Testis (tissue), 3 donors: ENCODE data around the gene FCHO2. TPM values are rescaled to one million over a fixed set of nuclear protein-coding genes. Genes with fewer than 3 reads are reported as not detected.

Experiments used
- DNase-seq: peaks from one replicate; pipeline ENCODE4 v3.0.0-alpha.2; 2019
- H3K27ac ChIP-seq, 2 donors: fragments of 200-600 bp; sonication (generic); one replicate each; pipeline ENCODE4 v1.5.1; 2019
- H3K27me3 ChIP-seq: fragments of 200-600 bp; sonication (generic); one replicate; pipeline ENCODE4 v1.5.1; 2019
- H3K36me3 ChIP-seq: fragments of 200-600 bp; sonication (generic); one replicate; pipeline ENCODE4 v1.5.1; 2017; ENCODE audit warnings: low read depth; ENCODE audit errors: missing control alignments
- H3K4me1 ChIP-seq: fragments of 200-600 bp; sonication (generic); one replicate; pipeline ENCODE4 v1.5.1; 2019
- H3K4me3 ChIP-seq, 2 donors: fragments of 200-600 bp; sonication (generic); one replicate each; pipeline ENCODE4 v1.5.1; 2017 to 2019
- H3K9me3 ChIP-seq: fragments of 200-600 bp; sonication (generic); one replicate; pipeline ENCODE4 v1.5.1; 2017
- POLR2A ChIP-seq: fragments of 450-650 bp; IDR thresholded peaks from one replicate; pipeline ENCODE4 v1.6.1; 2017; ENCODE audit warnings: antibody characterized with exemption, mild to moderate bottlenecking, moderate library complexity
- WGBS, 2 donors: methylation state at CpG; one replicate each; pipeline ENCODE4 v1.1.5; 2018; 5-methylcytosine and 5-hydroxymethylcytosine counted together
- intact Hi-C: fragments of 100-400 bp; cut with DNase I; formaldehyde crosslinking; loops from one replicate; pipeline ENCODE4 v1.15.1; 2023; ENCODE audit warnings: low total_unique reads
- polyA plus RNA-seq: library from polyadenylated mRNA; stranded (reverse); fragments of 350-450 nt; fragmentation: Illumina TruSeq; extraction: RNeasy Lipid Tissue Mini Kit (QIAGEN cat#74804); gene quantifications from one replicate; pipeline ENCODE4 v1.2.3, GENCODE V29; 2014; ENCODE audit warnings: low read depth, low replicate concordance; ENCODE audit not compliant: insufficient read depth
- total RNA-seq, 2 donors: library from RNA; depleted of rRNA; stranded (reverse); fragments of >200 nt; gene quantifications; one replicate each; pipeline ENCODE4 v1.2.3, GENCODE V29; 2016
- TF ChIP-seq, protein P1 (sequence below), 3 experiments: fragments of 450-650 bp in 2 of 3; fragments of 200-600 bp in 1 of 3; sonication (generic) in 1 of 3; IDR thresholded peaks; one replicate each; pipeline ENCODE4 v1.5.1; 2016 to 2019; ENCODE audit warnings: antibody characterized with exemption in 3 of 3, mild to moderate bottlenecking in 2 of 3, moderate library complexity in 1 of 3

The FCHO2 gene
- total and polyA plus RNA-seq, 3 donors from 2014 or later = 8.7 to 20.6 (median 18.7) TPM

DNA sequence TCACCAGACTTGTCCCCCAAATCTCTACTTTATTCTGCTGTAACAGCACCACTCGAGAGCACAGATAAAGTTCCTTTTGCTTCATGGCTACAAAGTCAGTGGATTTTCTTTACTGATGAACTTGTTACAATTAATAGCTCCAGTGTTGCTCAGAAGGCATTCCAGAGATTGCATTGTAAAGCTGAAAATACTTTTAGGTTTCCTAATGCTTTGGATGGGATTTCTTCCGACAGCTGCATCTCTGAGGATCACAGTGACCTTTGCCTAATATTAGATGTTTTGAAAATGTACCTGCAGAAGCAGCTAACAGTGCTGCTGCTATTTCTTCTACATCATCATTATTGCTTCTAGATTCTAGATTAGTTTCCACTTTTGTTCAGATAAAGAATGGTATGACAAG is 105.8 kb downstream of the FCHO2 start:
- Histone ChIP-seq H3K9me3 (no peaks in the 10 kb centered on the region), H3K4me3 (no peak overlapping the region), H3K27ac (no peak overlapping the region), H3K36me3 (no peaks in the 10 kb centered on the region), H3K27me3 (no peaks in the 10 kb centered on the region), H3K4me1 (no peaks in the 10 kb centered on the region)
- intact Hi-C loops = no loop called here
- DNase-seq = no peak
- 58 to 70% methylated on average over 2 of the region's 2 CpGs for WGBS, 2 donors
- TF ChIP-seq, protein P1, sequence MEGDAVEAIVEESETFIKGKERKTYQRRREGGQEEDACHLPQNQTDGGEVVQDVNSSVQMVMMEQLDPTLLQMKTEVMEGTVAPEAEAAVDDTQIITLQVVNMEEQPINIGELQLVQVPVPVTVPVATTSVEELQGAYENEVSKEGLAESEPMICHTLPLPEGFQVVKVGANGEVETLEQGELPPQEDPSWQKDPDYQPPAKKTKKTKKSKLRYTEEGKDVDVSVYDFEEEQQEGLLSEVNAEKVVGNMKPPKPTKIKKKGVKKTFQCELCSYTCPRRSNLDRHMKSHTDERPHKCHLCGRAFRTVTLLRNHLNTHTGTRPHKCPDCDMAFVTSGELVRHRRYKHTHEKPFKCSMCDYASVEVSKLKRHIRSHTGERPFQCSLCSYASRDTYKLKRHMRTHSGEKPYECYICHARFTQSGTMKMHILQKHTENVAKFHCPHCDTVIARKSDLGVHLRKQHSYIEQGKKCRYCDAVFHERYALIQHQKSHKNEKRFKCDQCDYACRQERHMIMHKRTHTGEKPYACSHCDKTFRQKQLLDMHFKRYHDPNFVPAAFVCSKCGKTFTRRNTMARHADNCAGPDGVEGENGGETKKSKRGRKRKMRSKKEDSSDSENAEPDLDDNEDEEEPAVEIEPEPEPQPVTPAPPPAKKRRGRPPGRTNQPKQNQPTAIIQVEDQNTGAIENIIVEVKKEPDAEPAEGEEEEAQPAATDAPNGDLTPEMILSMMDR (IDR thresholded peaks at IDR 0.05) = no peak
- TF ChIP-seq POLR2A = no peak

DNA sequence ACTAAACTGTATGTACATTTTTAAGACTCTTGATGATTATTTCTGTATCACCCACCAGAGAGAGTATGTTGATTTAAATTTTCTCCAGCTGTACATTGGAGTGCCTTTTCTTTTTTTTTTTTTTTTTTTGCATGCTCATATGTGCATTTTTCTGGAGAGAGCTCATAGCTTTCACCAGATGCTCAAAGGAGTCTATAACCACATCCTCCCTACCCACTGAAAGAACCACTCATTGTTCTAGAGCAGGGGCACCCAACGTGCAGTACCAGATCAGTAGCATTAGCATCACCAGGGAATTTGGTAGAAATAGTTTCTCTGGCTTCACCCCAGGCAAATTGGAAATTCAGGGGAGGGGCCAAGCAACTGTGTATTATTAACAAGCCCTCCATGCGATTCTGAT is 110.6 kb downstream of the FCHO2 start:
- WGBS, 2 donors = 65 to 92% methylated on average over 2 of the region's 2 CpGs
- H3K9me3 ChIP-seq = no peaks in the 10 kb centered on the region
- no peak for DNase-seq
- intact Hi-C loops = no loop called here
- H3K4me1 ChIP-seq = no peaks in the 10 kb centered on the region
- no peaks in the 10 kb centered on the region for H3K27me3 ChIP-seq
- H3K27ac ChIP-seq = no peak overlapping the region
- no peaks in the 10 kb centered on the region for H3K36me3 ChIP-seq
- TF ChIP-seq, protein P1 (IDR thresholded peaks at IDR 0.05) = no peak
- TF ChIP-seq POLR2A = no peak
- H3K4me3 ChIP-seq = no peak overlapping the region

DNA sequence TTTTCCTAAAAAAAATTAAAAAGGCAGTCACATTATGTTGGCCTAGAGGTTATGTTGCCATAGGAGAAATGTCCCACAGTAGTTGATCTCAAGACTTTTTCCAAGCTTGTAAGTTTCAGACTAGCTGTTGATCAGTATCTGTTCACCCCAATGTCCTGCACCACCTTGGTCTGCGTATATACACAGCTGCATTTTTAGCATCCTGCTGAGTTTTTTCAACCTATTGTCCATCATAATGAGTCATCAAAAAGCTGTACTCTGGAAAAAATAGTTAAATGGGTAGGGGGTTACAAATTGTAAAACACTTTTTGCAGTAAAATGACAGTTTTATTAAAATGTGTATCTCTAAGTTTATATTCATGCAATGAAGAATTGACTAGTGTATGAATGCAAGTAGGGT is 111.4 kb downstream of the FCHO2 start:
- Histone ChIP-seq H3K9me3 (no peaks in the 10 kb centered on the region), H3K27ac (no peak overlapping the region), H3K36me3 (no peaks in the 10 kb centered on the region), H3K4me1 (no peaks in the 10 kb centered on the region), H3K27me3 (no peaks in the 10 kb centered on the region), H3K4me3 (no peak overlapping the region)
- TF ChIP-seq, protein P1 (IDR thresholded peaks at IDR 0.05) = no peak
- TF ChIP-seq POLR2A = no peak
- intact Hi-C loops = no loop called here
- DNase-seq = no peak
- 86 to 88% methylated on average over 1 of the region's 1 CpG for WGBS, 2 donors

DNA sequence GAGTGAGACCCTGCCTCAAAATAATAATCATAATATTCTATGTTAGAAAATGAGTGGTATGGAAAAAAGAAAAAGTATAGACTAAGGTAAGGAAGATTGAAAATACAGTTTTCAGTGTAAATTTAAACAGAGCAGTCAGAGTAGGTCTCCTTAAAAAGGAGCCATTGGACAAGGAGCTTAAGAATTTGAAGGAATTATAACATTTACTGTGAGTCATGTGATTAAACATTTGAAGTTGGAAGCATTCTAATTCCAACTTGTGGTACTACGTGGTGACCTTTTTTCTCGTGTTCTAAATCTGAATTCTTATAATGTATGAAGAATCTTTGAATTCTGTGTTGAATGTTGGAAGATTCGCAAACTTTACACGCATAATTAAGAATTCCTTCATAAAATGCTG is 125.3 kb downstream of the FCHO2 start:
- H3K4me3 ChIP-seq = no peak overlapping the region
- WGBS, 2 donors = 69 to 76% methylated on average over 4 of the region's 4 CpGs
- H3K9me3 ChIP-seq = no peaks in the 10 kb centered on the region
- H3K4me1 ChIP-seq = no peaks in the 10 kb centered on the region
- no peak for TF ChIP-seq POLR2A
- TF ChIP-seq, protein P1 (IDR thresholded peaks at IDR 0.05) = no peak
- H3K36me3 ChIP-seq = no peaks in the 10 kb centered on the region
- intact Hi-C loops = no loop called here
- DNase-seq = no peak
- no peaks in the 10 kb centered on the region for H3K27me3 ChIP-seq
- no peak overlapping the region for H3K27ac ChIP-seq

DNA sequence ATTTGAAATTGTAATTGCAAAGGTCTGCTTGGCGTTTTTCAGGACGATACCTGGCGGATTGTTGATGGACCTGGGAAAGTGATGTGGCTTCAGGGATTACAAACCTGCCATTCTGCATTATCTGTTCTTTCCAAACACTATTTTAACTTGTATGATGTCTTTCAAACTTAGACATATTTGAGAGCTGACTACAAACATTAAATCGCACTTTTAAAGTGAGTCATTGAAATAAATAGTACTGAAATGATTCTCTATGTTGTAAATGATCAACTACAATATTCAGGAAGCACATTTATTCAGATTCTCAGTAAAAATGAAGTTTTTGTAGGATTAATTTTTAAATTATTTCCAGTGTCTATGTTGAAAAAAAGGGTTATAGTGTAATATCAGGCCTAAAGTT is 132.2 kb downstream of the FCHO2 start:
- no peaks in the 10 kb centered on the region for H3K27me3 ChIP-seq
- intact Hi-C loops = no loop called here
- no peak for DNase-seq
- 93 to 96% methylated on average over 4 of the region's 4 CpGs for WGBS, 2 donors
- no peak overlapping the region for H3K4me3 ChIP-seq
- H3K27ac ChIP-seq = no peak overlapping the region
- H3K36me3 ChIP-seq = no peaks in the 10 kb centered on the region
- no peak for TF ChIP-seq POLR2A
- TF ChIP-seq, protein P1 (IDR thresholded peaks at IDR 0.05) = no peak
- no peaks in the 10 kb centered on the region for H3K9me3 ChIP-seq
- no peaks in the 10 kb centered on the region for H3K4me1 ChIP-seq
